OCI-LY1 (cell line): Measurements from ENCODE around the gene EBF4.
"Not testable (repeated sequence)": the region's sequence is repeated elsewhere in the genome, so short reads cannot be mapped to it uniquely, and the experiment has no call there.

Source experiments
- CTCF ChIP-seq: fragments of 200-600 bp; sonication (generic), shearing (Covaris generic); IDR thresholded peaks from 2 replicates; pipeline ENCODE4 v1.5.1; 2017; ENCODE audit warnings: mild to moderate bottlenecking, antibody characterized with exemption, low read length, moderate library complexity, mixed read lengths
- EZH2 ChIP-seq: fragments of 200-600 bp; sonication (generic), shearing (Covaris generic); IDR thresholded peaks from 2 replicates; pipeline ENCODE4 v1.8.0; 2017; ENCODE audit warnings: borderline replicate concordance, mixed run types, mild to moderate bottlenecking, antibody characterized with exemption, low read length, moderate library complexity, mixed read lengths

GRCh38 chr20:2695984-2696525 is 3.5 kb downstream of the EBF4 start:
- TF ChIP-seq CTCF, EZH2: not testable (repeated sequence)
